Measurements from ENCODE around the gene RORB.

Gene RORB

GRCh38 chr9:74718709-74719108, 221.6 kb downstream of the RORB start:
- DNase-seq (ENCODE audit: low read depth in 3 of 3): no peak

DNA sequence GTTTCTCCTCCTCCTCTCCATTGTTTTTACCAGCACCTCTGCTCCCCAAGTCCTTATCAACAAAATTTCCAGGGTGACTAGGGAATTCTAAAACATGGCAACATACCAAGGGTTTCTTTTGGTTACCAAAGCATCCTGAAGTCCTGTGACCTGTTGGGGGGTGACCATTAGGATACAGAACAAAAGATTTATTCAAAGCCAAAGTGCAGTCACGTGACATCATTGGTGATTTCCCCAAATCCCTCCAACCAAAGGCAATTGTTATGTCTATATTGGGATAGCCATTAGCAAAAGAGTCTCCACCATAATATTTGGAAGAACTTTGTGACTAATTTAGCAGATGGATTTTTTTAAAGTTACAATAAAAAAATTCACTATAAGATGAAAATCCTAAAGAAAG, 222.2 kb downstream of the RORB start:
- DNase-seq (ENCODE audit: low read depth in 3 of 3): no peak

DNA sequence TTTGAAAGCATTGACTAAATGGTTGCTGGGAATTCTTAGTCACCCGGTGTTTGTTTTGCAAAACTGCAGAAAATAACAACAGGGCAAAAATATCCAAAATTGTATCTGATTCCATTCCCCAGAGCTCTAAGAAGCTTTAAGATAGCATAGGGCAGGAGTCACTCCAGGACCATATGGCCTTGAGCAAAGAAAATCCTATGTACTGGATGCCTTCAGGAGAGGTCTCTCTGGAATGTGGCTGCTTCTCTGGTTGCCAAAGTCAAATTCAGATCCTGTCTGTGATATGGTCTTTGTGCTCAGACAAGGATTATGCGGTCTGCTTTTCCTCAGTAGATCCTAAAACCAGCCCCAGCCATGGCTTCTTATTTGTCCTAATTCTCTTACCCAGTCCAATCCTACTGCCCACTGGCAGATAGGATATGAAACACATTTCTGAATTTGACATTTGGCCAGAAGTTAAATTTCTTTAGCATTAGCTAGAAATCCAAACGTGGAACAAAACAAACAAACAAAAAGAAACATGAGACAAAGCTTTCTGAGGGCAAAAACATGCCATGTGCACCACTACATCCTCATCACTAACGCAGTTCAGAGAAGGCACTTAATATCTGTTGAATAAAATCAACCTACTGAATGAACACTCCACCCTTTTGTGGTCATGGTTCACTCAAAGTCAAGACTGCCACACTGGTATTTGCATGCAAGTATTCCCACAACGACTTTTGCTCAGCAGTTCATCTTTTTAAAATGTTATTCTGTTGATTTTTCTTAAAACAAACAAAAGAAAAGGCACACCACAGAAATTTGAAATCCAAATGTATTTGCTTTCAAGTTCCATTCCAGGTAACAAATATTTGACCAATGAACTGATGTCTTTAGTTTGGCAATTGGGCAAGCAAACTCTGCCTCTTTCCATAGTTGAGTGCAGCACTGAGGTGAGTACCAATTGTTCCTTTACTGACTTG, 224.8 kb downstream of the RORB start:
- DNase-seq (ENCODE audit: low read depth in 3 of 3): no peak

GRCh38 chr9:74724317-74724716, 227.2 kb downstream of the RORB start:
- no peak for DNase-seq (ENCODE audit: low read depth in 3 of 3)

DNA sequence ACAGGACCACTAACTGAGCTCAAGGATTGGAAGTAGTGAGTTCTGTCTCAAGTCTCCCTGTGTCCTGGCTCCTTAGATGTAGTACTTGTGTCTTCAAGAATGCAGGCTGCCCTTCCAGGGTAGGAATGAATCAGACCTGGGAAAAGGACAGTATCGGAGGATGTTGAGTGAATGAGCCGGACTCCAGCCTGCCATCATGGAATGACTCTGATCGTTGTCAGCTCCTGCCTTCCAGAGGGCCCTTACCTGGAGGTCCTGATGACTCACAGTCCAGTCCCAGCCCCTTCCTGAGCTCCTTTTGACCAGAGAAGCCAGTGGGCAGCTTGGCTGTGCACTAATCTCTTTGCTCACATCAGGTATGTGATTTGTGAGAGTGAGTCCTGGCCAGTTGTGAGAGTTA, 229.4 kb downstream of the RORB start:
- no peak for DNase-seq (ENCODE audit: low read depth in 3 of 3)

DNA sequence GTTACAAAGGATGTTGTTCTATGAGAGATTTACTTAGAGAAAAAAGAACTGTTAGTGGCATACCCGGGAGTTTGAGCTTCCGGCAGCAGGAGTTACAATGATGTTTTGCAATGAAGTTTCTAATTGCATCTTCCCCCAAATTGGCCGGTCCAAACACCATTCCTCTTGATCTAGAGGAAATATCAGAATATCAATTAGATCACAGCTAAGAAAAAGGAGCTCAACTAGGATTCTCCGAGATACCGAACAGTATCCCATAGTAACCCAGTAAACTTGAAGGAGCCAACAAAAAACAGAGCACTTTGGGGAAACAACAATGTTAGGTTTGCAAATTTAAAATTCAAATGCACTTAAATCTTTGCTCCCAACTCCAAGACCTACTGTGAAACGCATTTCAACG, 231.0 kb downstream of the RORB start:
- DNase-seq (ENCODE audit: low read depth in 3 of 3): no peak

GRCh38 chr9:74729136-74729695, 232.1 kb downstream of the RORB start:
- no peak for DNase-seq (ENCODE audit: low read depth in 3 of 3)

DNA sequence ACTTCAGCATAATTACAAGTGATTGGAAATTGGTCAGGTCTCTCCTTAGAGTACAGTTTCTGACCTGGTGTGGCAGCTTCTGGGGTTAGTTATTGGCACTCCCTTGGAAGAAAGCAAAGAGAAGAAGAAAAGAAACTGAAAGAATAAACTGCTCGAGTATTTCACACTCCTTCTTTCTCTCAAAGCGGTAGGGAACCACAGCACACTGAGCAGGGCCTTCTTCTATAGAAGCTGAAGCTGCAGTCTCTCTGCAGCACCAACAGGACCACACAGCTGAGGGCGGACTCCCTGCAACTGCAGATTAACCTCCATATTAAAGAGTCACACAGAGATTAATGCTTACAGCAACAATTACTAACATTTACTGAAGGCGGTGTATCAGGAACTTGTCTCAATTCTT, 238.6 kb downstream of the RORB start:
- no peak for DNase-seq (ENCODE audit: low read depth in 3 of 3)

GRCh38 chr9:74736646-74737045, 239.5 kb downstream of the RORB start:
- no peak for DNase-seq (ENCODE audit: low read depth in 3 of 3)

GRCh38 chr9:74742191-74742790, 245.2 kb downstream of the RORB start:
- DNase-seq (ENCODE audit: low read depth in 3 of 3): no peak

Measured in stimulated activated CD4-positive, alpha-beta T cell treated with anti-CD3 and anti-CD28 coated beads, TNF-alpha, amount 100 ng/mL, for 24 hours (primary cell).